GM19193 (cell line): ENCODE data around the gene LGALS9.

Experiments used
- POLR2A ChIP-seq: IDR thresholded peaks from 4 replicates; pipeline ENCODE4 v1.6.1; 2011; ENCODE audit not compliant: insufficient read depth, insufficient read length; ENCODE audit errors: extremely low read depth

Gene LGALS9

GRCh38 chr17:27598337-27599050 is 32.5 kb upstream of the LGALS9 start:
- TF ChIP-seq POLR2A: no peak

- no peak for TF ChIP-seq POLR2A
Measured at GRCh38 chr17:27600471-27600870, 30.5 kb upstream of the LGALS9 start.

GRCh38 chr17:27601069-27601974 is 29.7 kb upstream of the LGALS9 start:
- no peak for TF ChIP-seq POLR2A

GRCh38 chr17:27601975-27602302 is 29.0 kb upstream of the LGALS9 start:
- TF ChIP-seq POLR2A: no peak

GRCh38 chr17:27602721-27603420 is 28.1 kb upstream of the LGALS9 start:
- TF ChIP-seq POLR2A: no peak

GRCh38 chr17:27603421-27603770 is 27.6 kb upstream of the LGALS9 start:
- TF ChIP-seq POLR2A: no peak

GRCh38 chr17:27603880-27604794 is 26.9 kb upstream of the LGALS9 start:
- no peak for TF ChIP-seq POLR2A

- TF ChIP-seq POLR2A: no peak
Measured at GRCh38 chr17:27605409-27605808, 25.6 kb upstream of the LGALS9 start.

- TF ChIP-seq POLR2A: no peak
Measured at GRCh38 chr17:27607521-27608091, 23.4 kb upstream of the LGALS9 start.

GRCh38 chr17:27608328-27609230 is 22.4 kb upstream of the LGALS9 start:
- no peak for TF ChIP-seq POLR2A

- peak; percentile 6 for TF ChIP-seq POLR2A
Measured at GRCh38 chr17:27609611-27610303, 21.2 kb upstream of the LGALS9 start.

- TF ChIP-seq POLR2A: no peak
Measured at GRCh38 chr17:27610304-27610677, 20.7 kb upstream of the LGALS9 start.
